Activated T-cell treated with anti-CD3 and anti-CD28 coated beads, Interleukin-2, amount 50 U/mL, for 24 hours (primary cell): ENCODE results near the gene CHDH.

Experiments
- DNase-seq: peaks from one replicate; pipeline ENCODE4 v3.0.0-alpha.2; 2020
- H3K27ac Mint-ChIP-seq: 2 replicates; pipeline ENCODE4 v1.8.0; 2020; ENCODE audit warnings: mild to moderate bottlenecking, mixed read lengths
- H3K27me3 Mint-ChIP-seq: 2 replicates; pipeline ENCODE4 v1.8.0; 2020; ENCODE audit warnings: mixed read lengths
- H3K36me3 Mint-ChIP-seq: 2 replicates; pipeline ENCODE4 v1.8.0; 2020; ENCODE audit warnings: low read depth, mixed read lengths
- H3K4me1 Mint-ChIP-seq: 2 replicates; pipeline ENCODE4 v1.8.0; 2020; ENCODE audit warnings: low read depth, mixed read lengths
- H3K4me3 Mint-ChIP-seq: 2 replicates; pipeline ENCODE4 v1.8.0; 2020; ENCODE audit warnings: mild to moderate bottlenecking, moderate library complexity, mixed read lengths
- H3K9me3 Mint-ChIP-seq: 2 replicates; pipeline ENCODE4 v1.8.0; 2020; ENCODE audit warnings: mixed read lengths

Gene CHDH

DNA sequence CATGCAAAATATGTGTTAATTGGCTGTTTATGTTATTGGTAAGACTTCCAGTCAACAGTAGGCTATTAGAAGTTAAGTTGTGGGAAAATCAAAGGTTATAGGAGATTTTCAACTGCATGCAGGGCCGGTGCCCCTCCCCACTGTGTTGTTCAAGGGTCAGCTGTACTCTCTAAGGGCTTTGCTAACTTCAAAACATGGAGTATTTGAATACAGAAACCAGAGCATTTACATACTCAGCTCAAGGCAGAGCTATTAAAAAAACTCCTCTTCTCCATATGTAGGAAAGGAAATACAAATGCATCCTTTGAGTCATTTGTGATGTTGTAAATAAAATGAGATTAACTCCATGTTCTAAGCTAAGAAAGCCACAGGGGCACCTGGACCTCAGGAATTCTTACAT is 16.9 kb upstream of the CHDH start:
- no peak overlapping the region for H3K27ac Mint-ChIP-seq
- H3K4me1 Mint-ChIP-seq = no peaks in the 10 kb centered on the region
- no peaks in the 10 kb centered on the region for H3K9me3 Mint-ChIP-seq
- H3K4me3 Mint-ChIP-seq = no peak overlapping the region
- peaks cover 89% of the 10 kb centered on the region for H3K36me3 Mint-ChIP-seq
- no peak for DNase-seq
- no peaks in the 10 kb centered on the region for H3K27me3 Mint-ChIP-seq

DNA sequence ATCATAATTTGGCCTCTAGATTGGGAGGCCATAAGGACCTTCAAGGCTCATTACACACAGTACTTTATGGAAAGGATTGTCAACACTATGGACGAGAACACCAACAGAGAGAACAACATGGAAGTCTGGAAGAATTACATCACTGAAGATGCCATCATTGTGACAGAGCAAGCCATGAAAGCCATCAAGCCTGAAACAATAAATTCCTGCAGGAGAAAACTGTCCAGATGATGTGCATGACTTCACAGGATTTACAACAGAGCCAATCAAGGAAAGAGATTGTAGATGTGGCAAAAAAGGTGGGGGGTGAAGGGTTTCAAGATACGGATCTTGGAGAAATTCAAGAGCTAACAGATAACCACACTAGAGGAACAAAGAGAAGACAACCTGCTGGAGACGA is 16.0 kb upstream of the CHDH start:
- Mint-ChIP-seq H3K27ac (no peak overlapping the region), H3K9me3 (no peaks in the 10 kb centered on the region), H3K4me1 (no peaks in the 10 kb centered on the region), H3K27me3 (no peaks in the 10 kb centered on the region), H3K4me3 (no peak overlapping the region), H3K36me3 (peaks cover 80% of the 10 kb centered on the region)
- DNase-seq = no peak

DNA sequence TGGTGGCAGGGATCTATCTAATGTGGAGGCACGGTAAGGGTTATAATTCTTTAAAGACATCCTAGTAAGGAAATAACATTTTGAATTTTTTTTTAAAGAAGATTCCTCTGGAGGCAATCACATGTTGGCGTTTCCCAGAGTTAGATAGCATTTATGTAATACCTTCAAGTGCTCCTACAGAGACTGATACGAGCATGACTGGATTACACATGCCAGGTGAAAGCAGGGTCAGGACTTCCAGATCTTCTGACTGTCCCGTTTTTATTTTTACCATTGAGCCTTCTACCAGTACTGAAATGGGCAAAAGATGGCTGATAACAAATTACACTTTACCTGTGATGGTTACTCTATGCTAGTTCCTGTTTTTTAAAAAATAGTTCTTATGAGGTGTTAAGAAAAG is 14.0 kb upstream of the CHDH start:
- DNase-seq = no peak
- Mint-ChIP-seq H3K9me3 (no peaks in the 10 kb centered on the region), H3K4me1 (no peaks in the 10 kb centered on the region), H3K27me3 (peaks cover 3% of the 10 kb centered on the region), H3K27ac (no peak overlapping the region), H3K36me3 (peaks cover 61% of the 10 kb centered on the region), H3K4me3 (no peak overlapping the region)

DNA sequence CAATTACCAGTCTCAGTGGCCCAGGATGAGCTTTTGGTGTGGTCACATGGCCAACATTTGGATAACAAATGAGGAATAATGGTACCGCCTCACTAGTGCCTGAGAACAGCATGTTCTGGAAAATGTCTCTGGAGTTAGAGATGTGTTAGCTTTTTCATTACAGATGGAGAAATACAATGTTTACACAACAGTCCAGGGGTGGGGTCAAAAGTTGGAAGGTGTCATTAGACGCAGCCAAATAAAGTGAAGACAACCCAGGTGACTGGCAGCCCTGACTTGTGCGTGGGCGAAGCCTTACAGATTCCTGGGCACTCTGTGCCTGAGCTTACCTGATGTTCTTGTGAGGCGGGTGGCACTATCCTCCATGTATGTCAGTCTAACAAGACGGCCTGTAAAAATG is 13.0 kb upstream of the CHDH start:
- no peak for DNase-seq
- no peak overlapping the region for H3K4me3 Mint-ChIP-seq
- H3K36me3 Mint-ChIP-seq = peaks cover 51% of the 10 kb centered on the region
- no peaks in the 10 kb centered on the region for H3K9me3 Mint-ChIP-seq
- H3K4me1 Mint-ChIP-seq = no peaks in the 10 kb centered on the region
- peaks cover 9% of the 10 kb centered on the region for H3K27me3 Mint-ChIP-seq
- H3K27ac Mint-ChIP-seq = no peak overlapping the region

DNA sequence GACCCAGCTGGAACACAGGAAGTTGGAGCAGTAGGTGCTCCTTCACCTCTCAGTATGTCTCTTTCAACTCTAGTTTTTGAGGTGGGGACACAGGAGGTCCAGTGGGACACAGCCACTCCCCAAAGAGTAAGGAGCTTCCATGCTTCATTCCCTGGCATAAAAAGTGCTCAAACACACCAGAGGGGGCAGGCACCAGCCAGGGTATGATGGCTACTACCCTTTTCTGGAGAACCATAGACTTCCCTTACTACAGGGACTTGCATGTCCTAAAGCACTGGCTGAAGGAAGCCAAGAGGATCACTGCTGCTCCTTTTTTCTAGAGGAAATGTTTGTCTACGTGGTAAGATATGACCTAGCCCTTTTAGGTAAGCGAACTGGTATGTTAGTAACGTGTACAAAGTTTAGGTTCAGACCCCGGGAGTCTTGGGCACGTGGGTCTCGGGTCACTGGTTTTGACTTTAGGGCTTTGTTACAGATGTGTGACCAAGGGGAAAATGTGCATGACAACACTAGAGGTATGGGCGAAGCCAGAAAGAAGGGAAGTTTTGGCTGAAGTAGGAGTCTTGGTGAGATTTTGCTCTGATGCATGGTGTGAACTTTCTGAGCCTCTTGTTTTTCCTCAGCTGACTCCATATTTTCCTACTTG is 12.0 kb upstream of the CHDH start:
- peaks cover 42% of the 10 kb centered on the region for H3K36me3 Mint-ChIP-seq
- no peaks in the 10 kb centered on the region for H3K4me1 Mint-ChIP-seq
- no peaks in the 10 kb centered on the region for H3K9me3 Mint-ChIP-seq
- peaks cover 10% of the 10 kb centered on the region for H3K27me3 Mint-ChIP-seq
- no peak overlapping the region for H3K4me3 Mint-ChIP-seq
- no peak for DNase-seq
- no peak overlapping the region for H3K27ac Mint-ChIP-seq

DNA sequence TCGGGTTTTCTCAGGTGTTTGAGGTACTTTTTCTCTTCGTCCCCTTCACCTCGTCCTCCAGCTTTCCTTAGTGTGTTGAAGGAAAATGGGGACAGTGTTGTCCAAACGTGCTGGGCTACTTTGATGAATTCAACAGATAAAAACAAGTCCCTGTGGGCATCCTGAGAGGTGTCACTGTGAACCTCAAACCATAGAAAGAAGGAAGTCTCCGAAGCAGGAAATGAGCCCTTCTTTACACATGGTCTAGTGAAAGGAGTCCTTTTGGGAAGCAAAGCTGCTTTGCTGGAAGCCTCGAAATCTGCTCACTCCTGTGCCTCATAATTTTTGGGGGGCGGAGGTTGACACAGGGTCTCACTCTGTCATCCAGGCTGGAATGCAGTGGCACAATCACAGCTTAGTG is 10.7 kb upstream of the CHDH start:
- Mint-ChIP-seq H3K4me1 (no peaks in the 10 kb centered on the region), H3K27ac (no peak overlapping the region), H3K36me3 (peaks cover 30% of the 10 kb centered on the region), H3K4me3 (no peak overlapping the region), H3K9me3 (no peaks in the 10 kb centered on the region), H3K27me3 (peaks cover 10% of the 10 kb centered on the region)
- no peak for DNase-seq

DNA sequence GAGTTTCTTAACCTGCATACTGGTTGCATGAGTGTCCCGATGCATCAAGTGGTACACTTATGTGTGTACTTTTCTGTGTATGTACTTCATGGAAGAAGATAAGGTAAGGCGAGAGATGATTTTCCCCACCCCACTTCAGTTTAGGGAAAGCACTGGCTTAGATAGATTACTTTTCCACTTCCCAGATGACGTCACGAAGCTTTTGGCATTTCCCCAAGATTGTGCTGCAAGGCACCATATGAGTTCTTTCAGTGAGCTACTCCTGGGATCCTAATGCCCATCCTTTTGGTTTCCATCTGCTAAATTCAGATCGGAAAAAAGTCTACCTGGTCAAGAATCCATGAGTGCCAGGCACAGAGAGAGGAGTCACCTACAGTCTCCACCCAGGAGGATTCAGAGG is 4.7 kb upstream of the CHDH start:
- Mint-ChIP-seq H3K27me3 (peaks cover 42% of the 10 kb centered on the region), H3K9me3 (no peaks in the 10 kb centered on the region), H3K36me3 (no peaks in the 10 kb centered on the region), H3K27ac (no peak overlapping the region), H3K4me1 (peaks cover 7% of the 10 kb centered on the region), H3K4me3 (no peak overlapping the region)
- no peak for DNase-seq

DNA sequence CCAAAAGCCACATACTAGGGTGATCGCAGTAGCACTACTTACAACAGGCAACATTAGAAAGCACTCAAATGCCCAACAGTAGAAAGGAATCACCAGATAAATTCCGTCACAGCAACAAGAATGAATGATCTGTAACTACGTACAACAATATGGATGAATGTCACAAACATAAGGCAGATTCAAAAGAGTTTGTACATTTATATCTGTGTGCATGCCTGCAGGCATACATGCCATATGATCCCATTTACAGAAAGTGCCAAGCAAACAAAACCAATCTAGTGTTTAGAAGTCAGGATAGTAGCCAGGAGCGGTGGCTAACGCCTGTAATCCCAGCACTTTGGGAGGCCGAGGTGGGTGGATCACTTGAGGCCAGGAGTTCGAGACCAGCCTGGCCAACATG is 3.7 kb upstream of the CHDH start:
- H3K36me3 Mint-ChIP-seq = no peaks in the 10 kb centered on the region
- no peak for DNase-seq
- H3K9me3 Mint-ChIP-seq = no peaks in the 10 kb centered on the region
- no peak overlapping the region for H3K4me3 Mint-ChIP-seq
- H3K27me3 Mint-ChIP-seq = peaks cover 47% of the 10 kb centered on the region
- H3K4me1 Mint-ChIP-seq = peaks cover 9% of the 10 kb centered on the region
- no peak overlapping the region for H3K27ac Mint-ChIP-seq

DNA sequence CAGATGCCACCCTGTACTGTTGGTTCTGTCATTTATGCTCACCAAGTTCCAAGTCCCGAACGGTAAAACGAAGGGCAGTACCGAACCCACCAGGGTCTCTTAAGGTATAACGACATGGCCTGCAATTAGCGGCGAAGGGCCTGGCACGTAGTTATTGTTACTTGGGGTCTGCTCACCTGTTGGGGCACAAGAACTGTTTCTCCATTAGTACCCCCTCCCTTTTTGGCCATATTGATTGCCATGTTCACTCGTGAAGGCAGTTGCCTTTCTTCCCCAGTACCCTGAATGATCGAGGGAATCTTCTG is 584 bp upstream of the CHDH start:
- DNase-seq = no peak
- no peaks in the 10 kb centered on the region for H3K9me3 Mint-ChIP-seq
- peak overlapping the region; percentile 60 for H3K4me3 Mint-ChIP-seq
- H3K27me3 Mint-ChIP-seq = peaks cover 67% of the 10 kb centered on the region
- H3K4me1 Mint-ChIP-seq = peaks cover 9% of the 10 kb centered on the region
- no peak overlapping the region for H3K27ac Mint-ChIP-seq
- no peaks in the 10 kb centered on the region for H3K36me3 Mint-ChIP-seq

DNA sequence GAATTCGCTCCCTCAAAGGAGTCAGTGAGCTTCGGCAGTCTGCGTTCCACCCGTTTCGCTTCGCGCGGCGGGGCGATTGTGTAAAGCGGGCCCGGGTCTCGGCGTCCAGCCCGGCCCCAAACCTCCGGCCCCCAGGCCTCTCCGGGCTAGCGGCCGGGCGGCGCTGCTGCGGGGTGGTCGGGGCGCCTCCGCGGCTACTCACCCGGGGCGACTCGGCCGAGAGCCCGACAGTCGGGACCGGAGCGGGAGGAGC is 412 bp downstream of the CHDH start:
- peaks cover 9% of the 10 kb centered on the region for H3K4me1 Mint-ChIP-seq
- H3K36me3 Mint-ChIP-seq = no peaks in the 10 kb centered on the region
- peak; percentile 36 for DNase-seq
- peak overlapping the region; percentile 56 for H3K4me3 Mint-ChIP-seq
- no peak overlapping the region for H3K27ac Mint-ChIP-seq
- H3K27me3 Mint-ChIP-seq = peaks cover 67% of the 10 kb centered on the region
- no peaks in the 10 kb centered on the region for H3K9me3 Mint-ChIP-seq

DNA sequence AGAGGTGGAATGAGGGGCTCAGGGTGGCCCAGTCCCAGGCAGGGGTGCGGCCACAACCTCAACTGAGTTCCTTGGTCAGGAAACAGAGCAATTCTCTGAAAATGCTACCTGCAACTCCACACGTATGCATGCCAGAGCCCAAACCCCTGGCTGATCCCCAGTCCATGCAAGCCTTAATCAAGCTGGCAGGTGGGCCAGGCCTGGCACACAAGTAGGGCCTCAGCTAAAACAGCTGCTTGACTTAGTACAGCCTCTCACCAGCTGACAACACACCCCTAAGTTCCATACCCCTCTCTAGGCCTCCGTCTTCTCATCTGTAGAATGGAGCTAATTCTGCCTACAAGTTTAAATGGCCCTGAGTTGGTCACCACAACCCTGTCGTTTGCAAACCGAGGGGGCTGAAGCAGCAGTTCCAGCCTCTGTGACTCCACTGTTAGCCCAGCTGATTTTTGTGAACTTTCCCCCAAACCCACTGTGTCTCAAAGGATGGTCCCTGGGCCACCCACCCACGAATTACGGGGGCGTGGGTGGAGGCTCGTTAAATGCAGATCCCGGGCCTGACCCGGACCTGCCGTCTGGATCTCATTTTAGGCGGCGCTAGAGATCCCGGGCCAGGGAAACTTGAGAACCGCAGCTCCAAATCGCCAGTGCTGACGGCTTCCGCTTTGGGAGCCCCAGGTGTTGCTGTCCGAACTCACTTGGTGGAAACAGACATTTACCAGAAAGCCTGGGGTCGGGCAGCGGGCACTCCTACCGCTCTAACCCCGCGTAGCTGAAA is 927 bp downstream of the CHDH start:
- Mint-ChIP-seq H3K4me3 (peak overlapping the region; percentile 56), H3K27me3 (peaks cover 67% of the 10 kb centered on the region), H3K9me3 (no peaks in the 10 kb centered on the region), H3K4me1 (peaks cover 9% of the 10 kb centered on the region), H3K36me3 (no peaks in the 10 kb centered on the region), H3K27ac (no peak overlapping the region)
- DNase-seq = no peak

DNA sequence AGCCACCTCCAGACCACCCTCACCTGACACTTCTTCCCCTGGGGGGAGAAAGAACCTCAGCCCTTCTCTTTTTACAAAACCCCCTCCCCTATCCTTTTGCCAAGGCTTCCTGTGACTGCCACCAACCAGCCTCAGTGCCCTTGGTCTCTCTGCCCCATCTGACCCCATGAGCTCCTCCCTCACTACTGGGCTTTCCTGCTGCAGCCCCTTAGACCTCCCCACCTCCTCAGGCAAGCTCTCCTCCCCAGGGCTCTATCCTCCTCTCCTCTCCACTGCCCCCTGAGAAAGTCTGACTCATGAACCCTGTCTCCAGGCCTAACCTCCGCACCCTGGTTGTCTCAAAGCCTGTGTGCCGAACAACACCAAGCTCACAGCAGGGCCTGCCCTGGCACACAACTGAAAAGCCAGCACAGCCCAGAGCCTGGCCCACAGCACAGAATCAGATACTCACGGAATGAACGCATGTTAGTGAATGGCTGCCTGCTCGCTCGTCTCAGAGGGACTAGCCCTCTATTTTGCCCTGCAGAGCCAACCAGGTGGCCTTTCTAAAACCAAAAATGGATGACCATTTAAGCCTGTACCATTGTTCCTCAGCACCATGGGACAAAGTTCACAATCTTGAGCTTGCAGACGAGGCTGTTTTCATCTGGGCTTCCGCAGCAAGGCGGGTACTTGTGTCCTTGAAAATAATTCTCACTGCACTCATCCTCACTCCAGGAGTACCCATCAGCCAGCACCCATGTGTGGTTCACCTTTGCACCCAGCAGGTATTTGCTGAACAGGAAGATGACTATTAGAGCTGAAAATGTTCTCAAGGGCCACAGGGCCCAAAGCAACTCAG is 1.7 kb downstream of the CHDH start:
- Mint-ChIP-seq H3K4me3 (no peak overlapping the region), H3K9me3 (no peaks in the 10 kb centered on the region), H3K4me1 (peaks cover 9% of the 10 kb centered on the region), H3K27ac (no peak overlapping the region), H3K27me3 (peaks cover 63% of the 10 kb centered on the region), H3K36me3 (no peaks in the 10 kb centered on the region)
- no peak for DNase-seq

DNA sequence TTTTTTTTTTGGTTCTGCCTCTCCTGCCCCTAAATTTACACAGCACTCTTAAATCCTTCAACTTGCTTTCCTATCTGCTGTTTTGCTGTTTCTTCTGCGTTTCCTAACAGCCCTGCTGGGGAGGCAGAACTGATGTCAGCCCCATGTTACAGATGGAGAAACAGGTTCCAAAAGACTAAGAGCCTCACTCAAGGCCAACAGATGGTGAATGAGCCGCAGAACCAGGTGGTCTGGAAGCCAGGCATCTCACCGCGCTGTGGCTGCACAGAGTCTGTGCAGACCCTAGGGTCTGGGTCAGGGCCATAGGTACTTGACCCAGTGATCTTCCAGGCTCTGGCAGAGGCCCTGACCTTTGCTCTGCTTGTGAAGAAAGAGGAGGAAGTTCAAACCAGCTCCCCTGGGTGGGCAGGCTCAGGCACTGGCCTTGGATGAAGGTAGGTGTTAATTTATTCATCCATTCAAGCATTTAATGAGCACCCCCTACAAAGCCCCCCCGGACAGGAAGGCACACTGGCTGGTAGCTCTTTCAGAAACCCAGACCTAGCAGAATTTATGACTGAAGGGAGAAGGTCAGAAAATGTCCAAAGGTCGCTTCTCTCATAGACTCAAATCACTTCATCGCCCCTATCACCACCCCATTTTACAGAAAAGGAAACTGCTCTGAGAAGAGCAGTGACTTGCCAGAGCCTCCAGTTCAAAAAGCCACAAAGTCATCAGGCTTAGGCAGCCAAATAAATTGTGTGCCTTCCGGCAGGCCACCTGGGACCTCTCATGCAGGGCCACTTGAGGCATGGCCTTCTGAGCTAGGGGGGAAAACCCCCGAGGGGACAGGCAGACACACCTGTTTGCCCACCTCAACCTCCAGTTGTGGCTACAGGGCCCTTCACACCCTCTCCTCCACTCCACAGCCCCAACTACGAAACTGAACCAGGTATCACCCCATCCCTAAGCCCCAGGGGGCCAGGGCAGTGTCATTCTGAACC is 2.7 kb downstream of the CHDH start:
- no peaks in the 10 kb centered on the region for H3K36me3 Mint-ChIP-seq
- H3K27ac Mint-ChIP-seq = no peak overlapping the region
- no peaks in the 10 kb centered on the region for H3K9me3 Mint-ChIP-seq
- H3K27me3 Mint-ChIP-seq = peaks cover 56% of the 10 kb centered on the region
- H3K4me1 Mint-ChIP-seq = peaks cover 9% of the 10 kb centered on the region
- no peak overlapping the region for H3K4me3 Mint-ChIP-seq
- no peak for DNase-seq

DNA sequence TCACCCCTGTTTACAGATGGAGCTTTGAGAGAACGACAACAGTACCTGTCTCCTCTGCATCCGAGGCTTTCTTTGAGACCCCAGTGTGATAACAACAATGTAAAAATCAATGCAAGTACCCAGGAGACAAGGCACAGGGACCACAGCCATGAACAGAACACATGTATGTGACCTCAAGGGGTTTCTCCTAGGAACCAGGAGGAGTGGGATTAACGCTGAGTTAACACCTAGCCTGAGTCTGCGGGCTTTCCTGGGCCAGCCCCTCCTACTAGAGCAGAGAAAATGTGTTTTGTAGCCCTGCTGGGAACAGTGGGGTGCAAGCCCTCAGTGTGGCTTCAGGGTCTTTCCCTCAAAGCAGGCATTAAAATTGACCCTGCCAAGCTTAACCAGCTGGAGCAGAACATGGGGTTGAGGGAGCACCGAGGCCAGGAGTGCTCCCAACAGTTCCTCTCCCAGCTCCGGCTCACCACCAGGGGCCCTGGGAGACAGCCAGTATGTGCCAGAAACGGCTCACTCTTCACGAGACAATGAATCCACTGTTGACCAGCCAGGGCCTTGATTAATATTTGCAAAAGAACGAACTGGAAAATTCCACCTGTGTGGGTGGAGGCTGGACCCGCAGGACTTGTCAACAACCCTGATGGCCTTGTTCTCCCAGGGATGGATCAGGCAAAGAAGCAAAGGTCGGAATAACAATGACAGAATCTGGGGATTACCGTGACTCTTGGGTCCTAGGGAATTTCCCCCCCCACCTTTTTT is 3.6 kb downstream of the CHDH start:
- no peaks in the 10 kb centered on the region for H3K9me3 Mint-ChIP-seq
- H3K27me3 Mint-ChIP-seq = peaks cover 51% of the 10 kb centered on the region
- no peak for DNase-seq
- no peaks in the 10 kb centered on the region for H3K36me3 Mint-ChIP-seq
- H3K4me1 Mint-ChIP-seq = peaks cover 9% of the 10 kb centered on the region
- H3K4me3 Mint-ChIP-seq = no peak overlapping the region
- H3K27ac Mint-ChIP-seq = no peak overlapping the region
